Activated T-cell treated with anti-CD3 and anti-CD28 coated beads for 1 hour (primary cell): ENCODE measurements around the gene MSANTD3.
"Not testable (repeated sequence)": the region's sequence is repeated elsewhere in the genome, so short reads cannot be mapped to it uniquely, and the experiment has no call there.

Source experiments
- DNase-seq: peaks from one replicate; pipeline ENCODE4 v3.0.0-alpha.2; 2020; ENCODE audit warnings: low read depth

Gene MSANTD3, protein sequence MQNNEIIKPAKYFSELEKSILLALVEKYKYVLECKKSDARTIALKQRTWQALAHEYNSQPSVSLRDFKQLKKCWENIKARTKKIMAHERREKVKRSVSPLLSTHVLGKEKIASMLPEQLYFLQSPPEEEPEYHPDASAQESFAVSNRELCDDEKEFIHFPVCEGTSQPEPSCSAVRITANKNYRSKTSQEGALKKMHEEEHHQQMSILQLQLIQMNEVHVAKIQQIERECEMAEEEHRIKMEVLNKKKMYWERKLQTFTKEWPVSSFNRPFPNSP

GRCh38 chr9:100426530-100427365 lies at the start of gene MSANTD3:
Gene MSANTD3, plus strand, starts transcription at chr9:100427143. Its CDS starts 14,796 bp downstream, at chr9:100441939.
- DNase-seq = peak; percentile 41

DNA sequence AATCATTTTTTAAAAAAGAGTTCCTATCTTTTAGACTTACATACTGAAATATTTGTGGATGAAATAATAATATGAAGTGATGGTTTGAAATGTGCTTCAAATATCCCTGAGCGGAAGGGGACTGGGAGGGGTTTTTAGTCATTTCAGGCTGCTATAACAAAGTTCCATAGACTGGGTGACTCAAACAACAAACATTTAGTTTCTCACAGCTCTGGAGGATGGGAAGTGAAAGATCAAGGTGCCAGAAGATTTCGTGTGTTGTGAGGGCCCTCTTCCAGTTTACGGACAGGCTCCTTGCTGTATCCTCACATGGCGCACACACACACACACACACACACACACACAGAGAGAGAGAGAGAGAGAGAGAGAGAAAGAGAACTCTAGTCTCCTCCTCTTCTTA lies 47.1 kb upstream of the MSANTD3 start:
- DNase-seq = no peak

GRCh38 chr9:100392989-100393388 lies 34.0 kb upstream of the MSANTD3 start:
- not testable (repeated sequence) for DNase-seq

GRCh38 chr9:100394032-100394695 lies 32.8 kb upstream of the MSANTD3 start:
- no peak for DNase-seq

- no peak for DNase-seq
Measured at GRCh38 chr9:100394816-100395215, 32.1 kb upstream of the MSANTD3 start.

DNA sequence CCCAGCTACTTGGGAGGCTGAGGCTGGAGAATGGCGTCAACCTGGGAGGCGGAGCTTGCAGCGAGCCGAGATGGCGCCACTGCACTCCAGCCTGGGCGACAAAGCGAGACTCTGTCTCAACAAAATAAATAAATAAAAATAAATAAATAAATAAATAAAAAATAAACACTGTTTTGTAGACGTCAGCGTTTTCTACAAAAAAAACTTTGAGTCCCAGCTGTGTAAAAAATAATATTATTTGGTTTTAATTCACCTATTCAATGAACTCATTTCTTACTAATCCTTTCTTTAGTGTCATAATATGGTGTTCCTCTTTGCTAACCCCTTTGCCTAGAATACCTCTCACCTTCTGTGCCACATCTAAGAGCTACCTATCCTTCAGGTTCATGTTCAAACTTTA lies 30.2 kb upstream of the MSANTD3 start:
- DNase-seq = no peak

- DNase-seq = no peak
Measured at GRCh38 chr9:100397529-100398266, 29.2 kb upstream of the MSANTD3 start.

DNA sequence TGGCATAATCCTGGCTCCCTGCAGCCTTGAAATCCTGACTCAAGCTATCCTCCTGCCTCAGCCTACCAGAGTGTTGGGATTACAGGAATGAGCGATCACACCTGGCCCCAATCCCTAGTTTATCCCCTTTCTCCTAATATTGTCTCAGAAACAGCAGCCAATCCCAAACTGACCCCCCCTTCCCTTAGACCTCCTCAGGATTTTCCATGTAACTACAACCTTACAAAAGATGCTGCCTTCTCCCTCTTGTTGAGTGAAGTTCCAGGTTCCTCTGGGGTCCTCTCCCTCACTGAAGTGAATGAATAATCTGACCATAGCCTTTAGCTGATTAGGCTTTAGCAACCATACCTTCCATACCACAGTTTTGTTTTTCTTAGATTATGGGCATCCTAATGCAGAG lies 25.9 kb upstream of the MSANTD3 start:
- DNase-seq = no peak

DNA sequence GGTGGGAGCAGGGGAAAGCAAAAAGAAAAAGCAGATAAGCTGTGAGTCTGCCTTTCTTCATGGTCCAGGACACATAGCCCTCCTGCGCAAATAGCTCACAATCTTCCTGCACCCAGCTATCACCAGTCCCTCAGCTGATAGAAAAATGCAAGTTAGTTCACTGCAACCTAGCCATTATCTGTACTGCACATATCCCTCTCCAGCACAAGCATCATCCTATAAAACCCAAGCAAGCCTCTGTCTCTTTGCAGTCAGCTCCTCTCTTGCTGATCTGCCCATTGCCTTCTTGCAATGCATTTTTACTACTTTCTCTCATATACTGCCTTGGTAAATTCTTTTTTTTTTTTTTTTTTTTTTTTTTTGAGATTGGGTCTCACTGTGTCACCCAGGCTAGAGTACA lies 20.0 kb upstream of the MSANTD3 start:
- no peak for DNase-seq

DNA sequence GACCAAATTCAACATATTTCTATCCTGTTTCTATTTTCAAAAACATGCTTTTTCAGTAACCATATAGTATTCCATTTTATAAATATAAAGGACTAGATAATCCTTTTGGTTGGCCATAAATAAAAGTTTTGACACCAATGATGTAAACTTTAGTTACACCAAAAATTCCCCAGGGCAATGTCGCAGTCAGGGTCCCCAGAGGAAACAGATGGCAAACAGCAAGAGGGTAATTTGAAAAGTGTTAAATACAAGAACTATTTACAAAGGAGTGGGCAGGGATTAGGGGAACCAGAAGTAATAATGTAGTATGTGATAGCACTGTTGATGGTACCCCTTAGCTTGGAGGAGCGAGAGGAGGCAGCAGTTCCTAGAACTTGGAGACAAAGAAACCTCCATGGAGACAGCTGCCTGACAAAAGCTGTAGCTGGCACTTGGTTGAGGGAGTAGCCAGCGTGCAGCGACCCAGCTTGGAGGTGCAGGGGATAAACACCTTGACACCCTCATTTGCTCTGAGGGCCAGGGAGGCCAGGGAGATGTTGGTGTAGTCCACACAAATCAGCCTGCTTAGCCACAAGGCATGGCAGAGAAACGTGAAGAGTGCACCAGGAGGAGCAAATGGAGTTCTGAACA lies 18.3 kb upstream of the MSANTD3 start:
- DNase-seq = no peak

- no peak for DNase-seq
Measured at GRCh38 chr9:100409176-100409556, 17.8 kb upstream of the MSANTD3 start.

DNA sequence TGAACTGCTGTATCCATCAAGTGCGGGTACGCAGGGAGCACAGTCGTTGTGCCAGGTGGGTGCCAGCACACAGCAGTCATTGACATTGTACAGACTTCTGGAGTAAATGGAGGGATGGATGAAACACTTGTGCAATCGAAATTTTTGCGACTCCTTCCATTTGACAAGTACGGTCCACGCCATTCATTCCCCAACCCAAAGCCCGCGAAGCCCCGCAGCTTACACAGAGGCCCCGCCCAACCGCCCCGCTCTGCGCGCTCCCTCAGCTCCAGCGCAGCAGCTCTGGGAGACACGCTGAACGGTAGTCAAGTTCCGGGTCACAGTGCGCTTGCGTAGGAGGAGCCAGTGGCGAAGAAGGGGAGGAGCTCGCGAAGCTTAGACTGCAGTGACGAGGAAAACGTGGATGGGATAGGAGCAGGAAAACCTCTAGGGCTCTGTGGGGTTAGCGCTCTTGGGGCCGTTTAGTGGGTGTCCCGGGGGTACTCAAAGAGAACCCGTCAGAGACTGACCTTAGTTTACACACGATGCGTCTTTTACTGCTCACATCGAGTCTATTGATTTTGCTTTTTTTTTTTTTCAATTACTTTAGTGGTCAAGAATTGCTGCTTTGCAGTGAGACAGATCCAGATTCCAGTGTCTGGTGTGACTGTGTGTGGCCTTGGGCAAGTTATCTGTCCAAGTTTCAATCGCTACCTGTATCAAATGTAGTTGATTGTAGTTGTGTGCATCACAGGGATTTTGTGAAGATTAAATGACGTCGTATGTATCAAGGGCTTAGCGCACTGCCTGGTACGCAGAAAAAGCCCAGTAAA lies 15.3 kb upstream of the MSANTD3 start:
- DNase-seq = peak; percentile 82

- DNase-seq = no peak
Measured at GRCh38 chr9:100413839-100414420, 13.0 kb upstream of the MSANTD3 start.

DNA sequence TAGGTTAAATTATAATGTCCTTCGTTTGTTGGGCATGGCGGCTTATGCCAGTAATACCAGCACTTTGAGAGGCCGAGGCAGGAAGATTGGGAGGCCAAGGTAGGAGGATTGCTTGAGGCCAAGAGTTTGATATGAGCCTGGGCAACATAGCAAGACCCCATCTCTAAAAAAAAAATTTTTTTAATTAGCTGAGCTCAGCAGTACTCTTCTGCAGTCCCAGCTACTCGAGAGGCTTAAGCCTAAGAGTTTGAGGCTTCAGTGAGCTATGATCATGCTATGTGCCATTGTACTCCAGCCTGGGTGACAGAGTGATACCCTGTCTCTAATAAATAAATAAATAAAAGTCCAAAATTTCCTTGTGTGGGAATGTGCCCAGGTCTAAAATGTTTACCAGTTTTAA lies 9.1 kb upstream of the MSANTD3 start:
- DNase-seq = no peak

DNA sequence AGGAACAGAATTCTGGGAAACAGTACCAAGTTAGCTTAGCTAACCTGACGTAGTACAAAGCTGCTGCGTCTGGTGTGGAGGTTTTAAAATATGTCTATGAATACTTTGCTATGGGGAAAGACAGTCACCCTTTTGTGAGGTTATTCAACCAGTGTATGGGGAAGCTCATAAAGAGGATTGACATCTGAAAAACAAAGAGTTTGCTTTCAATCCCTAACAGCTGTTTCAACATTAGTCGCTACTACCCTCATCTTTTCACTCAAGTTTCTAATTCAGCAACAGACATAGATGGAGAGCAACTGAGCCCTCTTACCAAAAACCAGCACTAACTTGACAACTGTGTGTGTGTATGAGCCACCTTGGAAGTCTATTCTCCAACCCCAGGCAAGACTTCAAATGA lies 7.8 kb upstream of the MSANTD3 start:
- no peak for DNase-seq

DNA sequence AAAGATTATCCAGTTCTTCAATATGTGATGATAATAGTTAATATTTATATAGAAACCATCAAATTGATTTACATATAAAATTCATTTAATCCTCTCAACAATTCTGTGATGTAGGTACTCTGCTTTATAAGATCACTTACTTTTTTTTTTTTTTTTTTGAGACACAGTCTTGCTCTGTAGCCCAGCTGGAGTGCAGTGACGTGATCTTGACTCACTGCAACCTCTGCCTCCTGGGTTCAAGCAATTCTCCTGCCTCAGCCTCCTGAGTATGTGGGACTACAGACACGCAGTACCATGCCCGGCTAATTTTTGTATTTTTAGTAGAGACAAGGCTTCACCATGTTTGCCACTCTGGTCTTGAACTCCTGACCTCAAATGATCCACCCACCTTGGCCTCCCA lies 5.8 kb upstream of the MSANTD3 start:
- DNase-seq = not testable (repeated sequence)

DNA sequence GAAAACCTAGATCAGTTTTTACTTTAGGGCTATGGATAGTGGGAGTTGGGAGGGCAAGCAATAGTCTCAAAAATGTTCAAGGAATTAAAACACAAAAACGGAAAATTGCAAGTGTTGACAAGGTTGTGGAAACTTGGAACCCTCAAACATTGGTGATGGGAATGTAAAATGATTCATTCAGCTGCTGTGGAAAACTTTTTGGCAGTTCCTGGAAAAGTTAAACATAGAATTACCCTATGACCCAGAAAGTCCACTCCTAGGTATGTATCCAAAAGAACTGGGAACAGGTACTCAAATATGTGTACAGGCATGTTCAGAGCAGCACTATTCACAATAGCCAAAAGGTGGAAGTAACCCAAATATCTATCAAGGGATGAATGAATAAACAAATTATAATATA lies 1.2 kb upstream of the MSANTD3 start:
- DNase-seq = no peak

DNA sequence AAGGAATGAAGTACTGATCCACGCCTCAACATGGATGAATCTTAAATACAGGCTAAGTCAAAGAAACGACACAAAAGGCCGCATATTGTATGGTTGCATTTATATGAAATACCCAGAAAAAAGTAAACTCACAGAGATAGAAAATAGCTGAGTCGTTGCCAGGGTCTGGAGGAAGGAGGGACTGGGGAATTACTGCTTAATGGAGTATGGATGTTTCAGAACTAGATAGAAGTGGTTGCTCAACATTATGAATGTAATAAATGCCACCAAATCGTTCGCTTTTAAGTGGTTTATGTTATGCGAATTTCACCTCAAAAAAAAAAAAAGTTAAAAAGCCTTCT lies 784 bp upstream of the MSANTD3 start:
- no peak for DNase-seq

DNA sequence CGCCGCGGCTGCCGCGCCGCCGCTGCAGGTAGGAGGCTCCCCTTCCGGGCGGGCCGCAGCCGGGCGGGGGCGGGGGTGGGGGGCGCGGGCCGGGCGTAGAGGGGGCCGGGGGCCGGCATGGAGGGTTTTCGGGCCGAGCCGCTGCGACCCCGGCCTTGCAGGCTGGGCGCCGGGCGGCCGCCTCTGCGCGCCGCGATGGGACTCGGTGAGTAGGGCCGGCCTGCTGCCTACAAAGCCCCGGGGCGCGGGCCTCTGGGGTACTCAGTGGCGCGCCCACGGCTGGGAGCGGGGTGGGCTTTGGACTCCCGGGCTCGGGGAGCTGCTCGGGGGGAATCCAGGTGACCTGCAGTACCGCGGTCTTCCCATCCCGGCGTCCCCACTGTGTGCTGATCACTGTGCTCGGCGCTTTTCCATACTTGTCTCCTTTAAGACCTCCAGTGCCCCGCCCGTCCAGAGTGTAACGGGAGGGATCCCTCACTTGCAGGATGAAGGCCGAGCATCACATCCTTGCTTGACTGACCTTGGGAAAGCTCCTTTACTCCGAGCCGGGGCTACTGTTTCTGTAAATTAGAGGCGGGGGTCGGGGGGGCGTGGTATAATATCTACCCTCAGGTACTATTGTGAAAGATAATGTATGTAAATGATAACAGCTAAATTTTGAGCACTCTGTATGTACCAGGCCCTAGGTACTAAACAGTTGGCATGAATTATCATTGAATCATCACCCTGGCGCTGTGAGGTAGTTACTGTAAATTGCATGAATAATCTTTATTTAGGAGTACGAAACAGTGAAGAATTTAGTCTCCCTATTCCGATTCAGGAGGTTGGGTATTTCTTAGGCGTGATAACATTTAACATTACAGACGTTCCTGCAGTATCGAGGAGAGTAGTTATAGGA lies 672 bp downstream of the MSANTD3 start:
- peak; percentile 9 for DNase-seq
